H1 (cell line): ENCODE measurements around the gene AKR7A2. TPM values are rescaled to one million over a fixed set of nuclear protein-coding genes. Genes with fewer than 3 reads are reported as not detected.

ENCODE experiments used
- CTCF ChIA-PET: fragments of 300-600 bp; sonication (Branson Sonifier 250); formaldehyde crosslinking; loops from one replicate; lab custom pipeline; 2021; ENCODE audit not compliant: partially characterized antibody; lab: Charles Lee
- POLR2A ChIA-PET: fragments of 300-600 bp; sonication (Branson Sonifier 250); formaldehyde crosslinking; loops from one replicate; lab custom pipeline; 2021; ENCODE audit warnings: inconsistent platforms; ENCODE audit not compliant: partially characterized antibody; lab: Charles Lee
- DNase-seq, 2 experiments: peaks; one replicate each; pipeline versions ENCODE4 v3.0.0 to v3.0.0-alpha.2; 2010 to 2022; ENCODE audit warnings: low spot score in 2 of 2, low read depth in 1 of 2, mixed read lengths in 1 of 2
- FAIRE-seq: peaks from 2 replicates; lab custom pipeline; 2011; peaks lifted over from hg19 to GRCh38; lab: Jason Lieb, UNC
- H2AFZ ChIP-seq: 2 replicates; pipeline ENCODE4 v1.8.1; 2012; ENCODE audit warnings: low read length, inconsistent platforms
- H2AK5ac ChIP-seq: 2 replicates; pipeline ENCODE4 v1.6.1; 2013; ENCODE audit warnings: low read depth, low read length
- H2BK120ac ChIP-seq: replicated peaks from 2 replicates; pipeline ENCODE3; 2013; ENCODE audit warnings: low read depth, low read length, inconsistent platforms
- H2BK12ac ChIP-seq: 2 replicates; pipeline ENCODE4 v1.6.1; 2013; ENCODE audit warnings: low read depth, low read length
- H2BK15ac ChIP-seq: 2 replicates; pipeline ENCODE4 v1.6.1; 2013; ENCODE audit warnings: low read length
- H2BK20ac ChIP-seq: 2 replicates; pipeline ENCODE4 v1.6.1; 2013; ENCODE audit warnings: low read length
- H2BK5ac ChIP-seq: 2 replicates; pipeline ENCODE4 v1.6.1; 2013; ENCODE audit warnings: low read depth, low read length
- H3K14ac ChIP-seq: 2 replicates; pipeline ENCODE4 v1.6.1; 2013; ENCODE audit warnings: inconsistent platforms; ENCODE audit not compliant: insufficient read length
- H3K18ac ChIP-seq: 2 replicates; pipeline ENCODE4 v1.6.1; 2013; ENCODE audit warnings: low read length; ENCODE audit errors: extremely low read depth
- H3K23ac ChIP-seq: 2 replicates; pipeline ENCODE4 v1.6.1; 2013; ENCODE audit warnings: inconsistent platforms; ENCODE audit not compliant: insufficient read length
- H3K23me2 ChIP-seq: 2 replicates; pipeline ENCODE4 v1.6.1; 2013; ENCODE audit warnings: low read depth, low read length
- H3K27ac ChIP-seq: 2 replicates; pipeline ENCODE4 v1.6.1; 2011; ENCODE audit warnings: low read depth, low read length, inconsistent platforms
- H3K27me3 ChIP-seq, 4 experiments: replicated peaks in 1 of 4; 1 replicate in 1 of 4; 2 replicates in 3 of 4; pipeline versions ENCODE4 v1.6.1 to v1.8.1; 2011 to 2013; ENCODE audit warnings: low read length in 3 of 4, mild to moderate bottlenecking in 3 of 4, inconsistent platforms in 2 of 4, mixed read lengths in 2 of 4, moderate library complexity in 1 of 4; ENCODE audit not compliant: control insufficient read depth in 3 of 4, insufficient read depth in 3 of 4; ENCODE audit errors: extremely low read depth in 1 of 4
- H3K36me3 ChIP-seq, 4 experiments: 2 replicates each; pipeline versions ENCODE4 v1.6.1 to v1.8.1; 2011 to 2013; ENCODE audit warnings: mild to moderate bottlenecking in 4 of 4, low read length in 3 of 4, moderate library complexity in 2 of 4, control low read depth in 1 of 4, inconsistent platforms in 1 of 4; ENCODE audit not compliant: insufficient read depth in 4 of 4, control insufficient read depth in 2 of 4
- H3K4ac ChIP-seq: replicated peaks from 2 replicates; pipeline ENCODE3; 2013; ENCODE audit warnings: low read length, low read depth, mixed read lengths, inconsistent platforms; ENCODE audit not compliant: insufficient read length
- H3K4me1 ChIP-seq, 4 experiments: replicated peaks in 1 of 4; 1 replicate in 1 of 4; 2 replicates in 3 of 4; pipeline versions ENCODE4 v1.6.1 to v1.8.1; 2011 to 2013; ENCODE audit warnings: low read length in 3 of 4, inconsistent platforms in 2 of 4, mixed read lengths in 1 of 4; ENCODE audit not compliant: insufficient read depth in 4 of 4, control insufficient read depth in 3 of 4
- H3K4me2 ChIP-seq, 2 experiments: 2 replicates each; pipeline versions ENCODE4 v1.6.1 to v1.8.1; 2011 to 2013; ENCODE audit warnings: low read depth in 2 of 2, low read length in 2 of 2, control low read depth in 1 of 2, inconsistent platforms in 1 of 2, mild to moderate bottlenecking in 1 of 2; ENCODE audit not compliant: insufficient read depth in 1 of 2
- H3K4me3 ChIP-seq, 4 experiments: fragments of 200-600, 300-600 bp in 1 of 4; sonication (generic), shearing (Covaris generic), sonication (Bioruptor Twin) in 1 of 4; 2 replicates each; pipeline versions ENCODE4 v1.5.1 to v1.8.1; 2011 to 2016; ENCODE audit warnings: low read length in 4 of 4, low read depth in 3 of 4, control low read depth in 2 of 4, inconsistent platforms in 2 of 4, mild to moderate bottlenecking in 2 of 4, mixed read lengths in 1 of 4, moderate library complexity in 1 of 4; ENCODE audit not compliant: insufficient read depth in 2 of 4; ENCODE audit errors: extremely low read depth in 1 of 4
- H3K56ac ChIP-seq: replicated peaks from 2 replicates; pipeline ENCODE3; 2013; ENCODE audit warnings: low read depth, mild to moderate bottlenecking, mixed read lengths, low read length, inconsistent platforms; ENCODE audit not compliant: insufficient read length
- H3K79me1 ChIP-seq: 2 replicates; pipeline ENCODE4 v1.6.1; 2013; ENCODE audit warnings: low read depth, low read length, control low read depth
- H3K79me2 ChIP-seq, 2 experiments: 2 replicates each; pipeline versions ENCODE4 v1.6.1 to v1.8.1; 2012 to 2013; ENCODE audit warnings: low read length in 2 of 2, mild to moderate bottlenecking in 2 of 2, inconsistent platforms in 1 of 2; ENCODE audit not compliant: insufficient read depth in 2 of 2, control insufficient read depth in 1 of 2
- H3K9ac ChIP-seq, 4 experiments: replicated peaks in 1 of 4; 1 replicate in 1 of 4; 2 replicates in 3 of 4; pipeline versions ENCODE4 v1.6.1 to v1.8.1; 2011 to 2013; ENCODE audit warnings: low read depth in 3 of 4, low read length in 3 of 4, control low read depth in 2 of 4, mild to moderate bottlenecking in 2 of 4, moderate library complexity in 2 of 4, inconsistent platforms in 1 of 4; ENCODE audit errors: extremely low read depth in 1 of 4
- H3K9me3 ChIP-seq, 2 experiments: 2 replicates each; pipeline versions ENCODE4 v1.6.1 to v1.8.1; 2012 to 2013; ENCODE audit warnings: mild to moderate bottlenecking in 2 of 2, moderate library complexity in 2 of 2, control low read depth in 1 of 2, inconsistent platforms in 1 of 2, low read depth in 1 of 2, low read length in 1 of 2, mixed read lengths in 1 of 2; ENCODE audit not compliant: insufficient read depth in 2 of 2
- H4K20me1 ChIP-seq, 2 experiments: replicated peaks in 1 of 2; 2 replicates each; pipeline versions ENCODE3 to v1.8.1; 2011 to 2013; ENCODE audit warnings: inconsistent platforms in 2 of 2, low read length in 2 of 2, mild to moderate bottlenecking in 1 of 2; ENCODE audit not compliant: insufficient read depth in 2 of 2, control insufficient read depth in 1 of 2
- H4K5ac ChIP-seq: 2 replicates; pipeline ENCODE4 v1.6.1; 2013; ENCODE audit warnings: low read length, low read depth, mixed read lengths, inconsistent platforms; ENCODE audit not compliant: insufficient read length
- H4K8ac ChIP-seq: 2 replicates; pipeline ENCODE4 v1.8.0; 2013; ENCODE audit warnings: mild to moderate bottlenecking, moderate library complexity, low read length, inconsistent platforms; ENCODE audit not compliant: insufficient read depth; ENCODE audit errors: extremely low read depth
- H4K91ac ChIP-seq: replicated peaks from 2 replicates; pipeline ENCODE3; 2013; ENCODE audit warnings: low read length, mixed read lengths, inconsistent platforms; ENCODE audit not compliant: insufficient read length
- ATF3 ChIP-seq: IDR thresholded peaks from 2 replicates; pipeline ENCODE4 v1.6.1; 2011; ENCODE audit warnings: low read depth, mild to moderate bottlenecking, low read length; ENCODE audit not compliant: insufficient read depth
- BACH1 ChIP-seq: IDR thresholded peaks from 2 replicates; pipeline ENCODE4 v1.6.1; 2012; ENCODE audit warnings: low read length, improper control_type of control experiment
- CBX5 ChIP-seq: fragments of 300-800, 300-1000 bp; sonication (generic); IDR thresholded peaks from 2 replicates; pipeline ENCODE4 v1.7.1; 2016; ENCODE audit warnings: antibody characterized with exemption, low read length, low read depth
- CBX8 ChIP-seq: fragments of 300-800, 300-1000 bp; sonication (generic); IDR thresholded peaks from 2 replicates; pipeline ENCODE4 v1.7.1; 2016; ENCODE audit warnings: low read depth, low read length, borderline replicate concordance
- CREB1 ChIP-seq: IDR thresholded peaks from 2 replicates; pipeline ENCODE4 v1.6.1; 2012; ENCODE audit warnings: inconsistent platforms
- FOSL1 ChIP-seq: IDR thresholded peaks from 2 replicates; pipeline ENCODE4 v1.6.1; 2011; ENCODE audit warnings: mild to moderate bottlenecking, low read depth, low read length, moderate library complexity; ENCODE audit not compliant: insufficient read depth
- GTF2F1 ChIP-seq: IDR thresholded peaks from 2 replicates; pipeline ENCODE4 v1.6.1; 2012; ENCODE audit warnings: low read depth, low read length, improper control_type of control experiment, borderline replicate concordance
- HDAC6 ChIP-seq: IDR thresholded peaks from one replicate; pipeline ENCODE4 v1.7.1; 2012; ENCODE audit warnings: low read depth, mild to moderate bottlenecking, inconsistent platforms, low read length, moderate library complexity
- JUN ChIP-seq: IDR thresholded peaks from 2 replicates; pipeline ENCODE4 v1.6.1; 2011; ENCODE audit warnings: low read depth, mild to moderate bottlenecking, improper control_type of control experiment, low read length
- MAFK ChIP-seq: IDR thresholded peaks from 2 replicates; pipeline ENCODE4 v1.6.1; 2012; ENCODE audit warnings: low read depth, mild to moderate bottlenecking, improper control_type of control experiment, low read length
- POLR2AphosphoS5 ChIP-seq: IDR thresholded peaks from 2 replicates; pipeline ENCODE4 v1.6.1; 2011; ENCODE audit warnings: low read depth, low read length
- POU5F1 ChIP-seq: IDR thresholded peaks from 2 replicates; pipeline ENCODE4 v1.6.1; 2011; ENCODE audit warnings: low read depth, mild to moderate bottlenecking, low read length, moderate library complexity
- SP4 ChIP-seq: IDR thresholded peaks from 2 replicates; pipeline ENCODE4 v1.6.1; 2012; ENCODE audit warnings: low read length, inconsistent platforms
- TBP ChIP-seq: IDR thresholded peaks from 2 replicates; pipeline ENCODE4 v1.6.1; 2011; ENCODE audit warnings: low read depth, low read length, improper control_type of control experiment
- TEAD4 ChIP-seq: IDR thresholded peaks from 2 replicates; pipeline ENCODE4 v1.6.1; 2012; ENCODE audit warnings: low read depth, low read length, inconsistent platforms, mixed read lengths
- YY1 ChIP-seq: IDR thresholded peaks from 2 replicates; pipeline ENCODE4 v1.6.1; 2011; ENCODE audit warnings: low read depth, mild to moderate bottlenecking, low read length
- WGBS, 2 experiments: shearing (Covaris generic) in 1 of 2; methylation state at CpG; one replicate each; pipeline versions ENCODE4 v1.1.6 to v1.1.7; 2013 to 2015; ENCODE audit warnings: low lambda C conversion rate in 2 of 2, mixed read lengths in 2 of 2, inconsistent platforms in 1 of 2, low coverage in 1 of 2, missing lambda C conversion rate in 1 of 2; ENCODE audit not compliant: insufficient replicate concordance in 2 of 2, insufficient coverage in 1 of 2, insufficient read length in 1 of 2; ENCODE audit errors: extremely low coverage in 1 of 2, missing lambda C conversion rate in 1 of 2; 5-methylcytosine and 5-hydroxymethylcytosine counted together
- polyA plus RNA-seq, 7 experiments: library from polyadenylated mRNA; depleted of rRNA in 3 of 7; stranded (reverse) in 5 of 7; unstranded in 2 of 7; fragments of >200 nt in 5 of 7; fragments of 200-250 nt in 2 of 7; gene quantifications; 1 replicate in 5 of 7; 2 replicates in 1 of 7; 4 replicates in 1 of 7; pipeline versions ENCODE4 v1.2.1 to v1.2.3, GENCODE V29; 2011 to 2013; ENCODE audit warnings: missing spikeins in 2 of 7, mixed read lengths in 2 of 7
- total RNA-seq: library from RNA; stranded (reverse); fragmentation: NEBNext Ultra II Directional; extraction: Animal tissue kit (Norgen Biotek cat#: 25700); gene quantifications from 2 replicates; pipeline ENCODE4 v1.2.1, GENCODE V29; 2021

The AKR7A2 gene
- total and polyA plus RNA-seq, 2 of the 8 experiments (the other 6 are each of a cell fraction or from before 2014, with no cell fraction given): 32.0 to 48.3 TPM

- no peak overlapping the region for H2BK15ac ChIP-seq
- TF ChIP-seq CBX5 (no peak), TBP (no peak), POLR2AphosphoS5 (no peak), YY1 (no peak), JUN (no peak), HDAC6 (no peak), GTF2F1 (no peak), FOSL1 (no peak), CBX8 (no peak), MAFK (no peak), SP4 (no peak), BACH1 (no peak), POU5F1 (no peak), CREB1 (no peak), ATF3 (no peak), TEAD4 (no peak)
Observed at GRCh38 chr1:19329188-19329587, 17.2 kb upstream of the AKR7A2 start.

More at GRCh38 chr1:19329188-19329587, 17.2 kb upstream of the AKR7A2 start:
- Histone ChIP-seq H4K20me1 (peaks cover 0 to 11% of the 10 kb centered on the region in 2 experiments), H3K23ac (no peak overlapping the region), H3K4me2 (no peak overlapping the region), H3K79me1 (no peaks in the 10 kb centered on the region; the same call in 1 of the 2 replicates), H3K14ac (no peak overlapping the region), H3K4me3 (no peak overlapping the region), H3K4me1 (no peaks in the 10 kb centered on the region), H4K91ac (no peak overlapping the region), H3K56ac (no peak overlapping the region), H4K5ac (no peak overlapping the region), H3K27ac (no peak overlapping the region), H3K23me2 (no peaks in the 10 kb centered on the region), H3K36me3 (peaks cover 5 to 16% (median 8%) of the 10 kb centered on the region in 4 experiments; a peak in 5 of 8 replicates), H2BK12ac (no peak overlapping the region), H2AK5ac (no peak overlapping the region), H3K9ac (no peak overlapping the region), H3K79me2 (no peaks in the 10 kb centered on the region), H3K27me3 (no peaks in the 10 kb centered on the region), H2BK120ac (no peak overlapping the region), H2BK5ac (no peak overlapping the region), H2BK20ac (no peak overlapping the region), H3K9me3 (no peaks in the 10 kb centered on the region), H2AFZ (no peak overlapping the region), H3K4ac (no peak overlapping the region), H4K8ac (no peak overlapping the region), H3K18ac (no peak overlapping the region)
- ChIA-PET POLR2A (interaction anchor here (1.9 to 13.3 kb wide), 2 partner anchors 10 to 12 kb away, joined by 8 to 143 read pairs; partner anchors contain the start of genes AKR7A2 and SLC66A1), CTCF (interaction anchor here (1.0 kb wide), 1 partner anchor 111 kb away, joined by 5 read pairs; no protein-coding TSS in a partner anchor)
- no peak for DNase-seq
- WGBS, 2 experiments: 93% methylated on average over 13 of the region's 13 CpGs; no CpG with 5 or more reads in 1 of the 2 experiments
- FAIRE-seq: no peak
